ENCODE measurements around the gene EMC10. TPM values are rescaled to one million over a fixed set of nuclear protein-coding genes. Genes with fewer than 3 reads are reported as not detected.

Gene EMC10
- total RNA-seq, 1 experiment from 2014 or later: 228 TPM

DNA sequence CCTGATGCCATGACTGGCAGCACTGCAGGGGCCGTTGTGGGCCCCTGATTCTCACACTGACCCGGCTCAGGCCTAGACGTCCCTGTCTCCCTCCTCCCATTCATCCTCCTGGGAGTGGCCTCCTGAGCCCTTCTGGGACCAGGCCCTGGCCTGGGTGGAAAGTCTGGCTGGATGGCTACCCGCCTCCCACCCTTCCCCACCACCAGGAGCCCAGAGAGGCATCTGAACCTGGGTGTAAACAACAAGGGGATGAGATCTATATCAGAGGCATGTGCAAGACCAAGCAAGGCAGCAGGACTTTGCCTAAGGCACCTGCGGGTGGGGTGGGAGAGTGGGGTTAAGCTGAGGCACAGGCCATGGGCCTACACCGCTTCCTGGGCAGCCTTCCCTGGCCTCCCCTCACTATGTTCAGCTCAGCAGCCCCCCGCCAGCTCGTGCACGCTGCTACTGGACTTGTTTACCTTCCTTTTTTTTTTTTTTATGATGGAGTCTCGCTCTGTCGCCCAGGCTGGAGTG is 59.4 kb downstream of the EMC10 start:
- no peak for DNase-seq
- Histone ChIP-seq H3F3A (ENCODE audit: low read length, unreplicated experiment) (no peaks in the 10 kb centered on the region), H3K27me3 (ENCODE audit: low read length) (peaks cover 14% of the 10 kb centered on the region; the same call in 1 of the 2 replicates), H3K79me2 (ENCODE audit: low read length) (no peaks in the 10 kb centered on the region), H3K4me2 (ENCODE audit: low read length) (no peak overlapping the region), H3K4me1 (ENCODE audit: insufficient read depth, low read length) (no peaks in the 10 kb centered on the region), H4K20me1 (ENCODE audit: low read length) (no peaks in the 10 kb centered on the region), H3K4me3 (ENCODE audit: low read length) (no peak overlapping the region), H3K9me2 (replicated peaks; ENCODE audit: low read length) (no peaks in the 10 kb centered on the region), H3K9ac (ENCODE audit: low read length) (no peak overlapping the region), H3K36me3 (ENCODE audit: low read depth, low read length) (no peaks in the 10 kb centered on the region), H3K27ac (ENCODE audit: low read length) (no peak overlapping the region), H3K9me3 (ENCODE audit: low read length) (peaks cover 12% of the 10 kb centered on the region), H2AFZ (ENCODE audit: low read length) (no peak overlapping the region)
- no peak for TF ChIP-seq EZH2 (IDR thresholded peaks at IDR 0.05; ENCODE audit: low read length, unreplicated experiment)
- no peak for TF ChIP-seq EZH2phosphoT487 (IDR thresholded peaks at IDR 0.05; ENCODE audit: borderline replicate concordance, low read length)
- no peak for TF ChIP-seq CTCF (conservative IDR thresholded peaks at IDR 0.05; ENCODE audit: low read depth, low read length)
- CTCF ChIA-PET: interaction anchor here (0.6 to 1.3 kb wide), 2 partner anchors 21 to 156 kb away, joined by 4 read pairs; no protein-coding TSS in a partner anchor
- no TSS peak for BruUV-seq (replicated peaks)
- intact Hi-C loops (cut with micrococcal nuclease): loop anchor here (5.0 kb wide), 2 partner anchors 247 to 387 kb away; no protein-coding TSS in a partner anchor
- ATAC-seq: no peak
- POLR2A ChIA-PET (ENCODE audit: unreplicated experiment): no interaction called here

GRCh38 chr19:50536662-50537305 is 60.5 kb downstream of the EMC10 start:
- no peaks in the 10 kb centered on the region for H3K4me1 ChIP-seq (ENCODE audit: insufficient read depth, low read length)
- H3K79me2 ChIP-seq (ENCODE audit: low read length): no peaks in the 10 kb centered on the region
- H3K27ac ChIP-seq (ENCODE audit: low read length): no peak overlapping the region
- BruUV-seq (replicated peaks): no TSS peak
- peaks cover 12% of the 10 kb centered on the region for H3K9me3 ChIP-seq (ENCODE audit: low read length)
- no peaks in the 10 kb centered on the region for H4K20me1 ChIP-seq (ENCODE audit: low read length)
- H3K36me3 ChIP-seq (ENCODE audit: low read depth, low read length): no peaks in the 10 kb centered on the region
- H3K27me3 ChIP-seq (ENCODE audit: low read length): peaks cover 14% of the 10 kb centered on the region; the same call in 1 of the 2 replicates
- no peaks in the 10 kb centered on the region for H3F3A ChIP-seq (ENCODE audit: low read length, unreplicated experiment)
- H2AFZ ChIP-seq (ENCODE audit: low read length): no peak overlapping the region
- no peak overlapping the region for H3K4me3 ChIP-seq (ENCODE audit: low read length)
- no peak; the same call in 1 of the 2 replicates for ATAC-seq
- no peaks in the 10 kb centered on the region for H3K9me2 ChIP-seq (replicated peaks; ENCODE audit: low read length)
- ChIA-PET CTCF (interaction anchor here (0.6 to 1.3 kb wide), 3 partner anchors 20 to 746 kb away, joined by 4 read pairs; no protein-coding TSS in a partner anchor), POLR2A (ENCODE audit: unreplicated experiment) (no interaction called here)
- H3K9ac ChIP-seq (ENCODE audit: low read length): no peak overlapping the region
- intact Hi-C loops (cut with micrococcal nuclease): loop anchor here (5.0 kb wide), 2 partner anchors 246 to 386 kb away; no protein-coding TSS in a partner anchor
- no peak for TF ChIP-seq EZH2phosphoT487 (IDR thresholded peaks at IDR 0.05; ENCODE audit: borderline replicate concordance, low read length)
- no peak for TF ChIP-seq EZH2 (IDR thresholded peaks at IDR 0.05; ENCODE audit: low read length, unreplicated experiment)
- peak; percentile 48 for TF ChIP-seq CTCF (conservative IDR thresholded peaks at IDR 0.05; ENCODE audit: low read depth, low read length)
- DNase-seq: no peak
- no peak overlapping the region for H3K4me2 ChIP-seq (ENCODE audit: low read length)

GRCh38 chr19:50537306-50537685 is 61.0 kb downstream of the EMC10 start:
- no peaks in the 10 kb centered on the region for H3K4me1 ChIP-seq (ENCODE audit: insufficient read depth, low read length)
- ChIA-PET POLR2A (ENCODE audit: unreplicated experiment) (no interaction called here), CTCF (interaction anchor here (0.7 to 2.3 kb wide), 3 partner anchors 19 to 246 kb away, joined by 3 to 13 read pairs (median 4); no protein-coding TSS in a partner anchor)
- no peak overlapping the region for H3K4me3 ChIP-seq (ENCODE audit: low read length)
- peaks cover 11% of the 10 kb centered on the region; the same call in 1 of the 2 replicates for H3K27me3 ChIP-seq (ENCODE audit: low read length)
- H2AFZ ChIP-seq (ENCODE audit: low read length): no peak overlapping the region
- intact Hi-C loops (cut with micrococcal nuclease): loop anchor here (5.0 kb wide), 2 partner anchors 245 to 385 kb away; no protein-coding TSS in a partner anchor
- H3K4me2 ChIP-seq (ENCODE audit: low read length): no peak overlapping the region
- peaks cover 11% of the 10 kb centered on the region for H3K9me3 ChIP-seq (ENCODE audit: low read length)
- no peaks in the 10 kb centered on the region for H3K9me2 ChIP-seq (replicated peaks; ENCODE audit: low read length)
- no peaks in the 10 kb centered on the region for H3F3A ChIP-seq (ENCODE audit: low read length, unreplicated experiment)
- no peak for DNase-seq
- H3K79me2 ChIP-seq (ENCODE audit: low read length): no peaks in the 10 kb centered on the region
- TF ChIP-seq EZH2 (IDR thresholded peaks at IDR 0.05; ENCODE audit: low read length, unreplicated experiment): no peak
- no peak for TF ChIP-seq EZH2phosphoT487 (IDR thresholded peaks at IDR 0.05; ENCODE audit: borderline replicate concordance, low read length)
- no peak for TF ChIP-seq CTCF (conservative IDR thresholded peaks at IDR 0.05; ENCODE audit: low read depth, low read length)
- BruUV-seq (replicated peaks): no TSS peak
- H3K9ac ChIP-seq (ENCODE audit: low read length): no peak overlapping the region
- H3K27ac ChIP-seq (ENCODE audit: low read length): no peak overlapping the region
- H3K36me3 ChIP-seq (ENCODE audit: low read depth, low read length): no peaks in the 10 kb centered on the region
- no peaks in the 10 kb centered on the region for H4K20me1 ChIP-seq (ENCODE audit: low read length)
- no peak for ATAC-seq
